ENCODE data around the gene ELAPOR1. TPM values are rescaled to one million over a fixed set of nuclear protein-coding genes. Genes with fewer than 3 reads are reported as not detected.

The ELAPOR1 gene
- polyA plus RNA-seq, 1 donor from 2014 or later: 16.8 TPM

DNA sequence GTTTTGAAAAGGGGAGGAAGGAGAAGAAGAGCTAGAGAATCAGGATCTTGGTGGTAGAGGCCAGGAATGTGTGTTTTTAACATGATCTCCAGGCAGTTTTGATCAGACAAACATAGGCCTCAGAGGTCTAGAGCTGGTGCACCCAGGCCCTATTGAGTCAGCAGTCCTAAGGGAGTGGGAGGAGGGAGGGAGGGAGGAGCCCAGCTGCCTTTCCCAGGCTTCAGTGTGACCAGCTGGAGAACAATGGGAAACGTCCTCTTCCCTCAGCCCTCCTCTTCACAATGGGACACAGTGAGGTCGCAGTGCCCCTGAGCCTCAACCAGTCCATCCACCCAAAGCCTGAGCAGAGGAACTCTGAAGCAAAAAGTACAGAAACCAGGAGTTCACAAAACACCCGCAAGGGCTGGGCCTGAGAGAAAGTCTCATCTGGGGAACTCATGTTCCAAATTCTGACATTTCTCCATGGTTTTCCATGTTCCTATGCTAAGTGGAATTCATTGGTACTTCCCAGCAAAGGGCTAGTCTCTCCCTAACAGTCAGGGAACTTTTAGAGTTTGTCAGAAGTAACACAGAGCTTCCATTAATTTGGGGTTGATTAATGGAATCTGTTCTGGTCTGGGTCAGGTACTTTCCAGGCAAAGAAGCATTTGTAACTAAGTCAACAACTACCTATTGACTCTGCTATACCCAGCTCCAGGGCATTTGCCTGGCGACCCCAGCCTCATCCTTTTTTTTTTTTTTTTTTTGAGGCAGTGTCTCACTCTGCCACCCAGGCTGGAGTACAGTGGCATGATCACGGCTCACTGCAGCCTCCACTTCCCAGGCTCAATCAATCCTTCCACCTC is 37.5 kb downstream of the ELAPOR1 start:
- TF ChIP-seq EP300 (conservative IDR thresholded peaks at IDR 0.05; ENCODE audit: poor library complexity, severe bottlenecking) (no peak), RAD21 (conservative IDR thresholded peaks at IDR 0.05) (no peak), EZH2 (IDR thresholded peaks at IDR 0.05; ENCODE audit: borderline replicate concordance, insufficient read depth, low read length, poor library complexity, severe bottlenecking) (no peak), MXI1 (conservative IDR thresholded peaks at IDR 0.05; ENCODE audit: poor library complexity, severe bottlenecking) (no peak), TAF1 (IDR thresholded peaks at IDR 0.05; ENCODE audit: low read depth) (no peak), POLR2AphosphoS5 (IDR thresholded peaks at IDR 0.05) (no peak), SMC3 (conservative IDR thresholded peaks at IDR 0.05; ENCODE audit: poor library complexity) (no peak)
- TF ChIP-seq, protein P1, sequence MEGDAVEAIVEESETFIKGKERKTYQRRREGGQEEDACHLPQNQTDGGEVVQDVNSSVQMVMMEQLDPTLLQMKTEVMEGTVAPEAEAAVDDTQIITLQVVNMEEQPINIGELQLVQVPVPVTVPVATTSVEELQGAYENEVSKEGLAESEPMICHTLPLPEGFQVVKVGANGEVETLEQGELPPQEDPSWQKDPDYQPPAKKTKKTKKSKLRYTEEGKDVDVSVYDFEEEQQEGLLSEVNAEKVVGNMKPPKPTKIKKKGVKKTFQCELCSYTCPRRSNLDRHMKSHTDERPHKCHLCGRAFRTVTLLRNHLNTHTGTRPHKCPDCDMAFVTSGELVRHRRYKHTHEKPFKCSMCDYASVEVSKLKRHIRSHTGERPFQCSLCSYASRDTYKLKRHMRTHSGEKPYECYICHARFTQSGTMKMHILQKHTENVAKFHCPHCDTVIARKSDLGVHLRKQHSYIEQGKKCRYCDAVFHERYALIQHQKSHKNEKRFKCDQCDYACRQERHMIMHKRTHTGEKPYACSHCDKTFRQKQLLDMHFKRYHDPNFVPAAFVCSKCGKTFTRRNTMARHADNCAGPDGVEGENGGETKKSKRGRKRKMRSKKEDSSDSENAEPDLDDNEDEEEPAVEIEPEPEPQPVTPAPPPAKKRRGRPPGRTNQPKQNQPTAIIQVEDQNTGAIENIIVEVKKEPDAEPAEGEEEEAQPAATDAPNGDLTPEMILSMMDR (IDR thresholded peaks at IDR 0.05; ENCODE audit: poor library complexity, severe bottlenecking): no peak
- TF ChIP-seq, protein P2, sequence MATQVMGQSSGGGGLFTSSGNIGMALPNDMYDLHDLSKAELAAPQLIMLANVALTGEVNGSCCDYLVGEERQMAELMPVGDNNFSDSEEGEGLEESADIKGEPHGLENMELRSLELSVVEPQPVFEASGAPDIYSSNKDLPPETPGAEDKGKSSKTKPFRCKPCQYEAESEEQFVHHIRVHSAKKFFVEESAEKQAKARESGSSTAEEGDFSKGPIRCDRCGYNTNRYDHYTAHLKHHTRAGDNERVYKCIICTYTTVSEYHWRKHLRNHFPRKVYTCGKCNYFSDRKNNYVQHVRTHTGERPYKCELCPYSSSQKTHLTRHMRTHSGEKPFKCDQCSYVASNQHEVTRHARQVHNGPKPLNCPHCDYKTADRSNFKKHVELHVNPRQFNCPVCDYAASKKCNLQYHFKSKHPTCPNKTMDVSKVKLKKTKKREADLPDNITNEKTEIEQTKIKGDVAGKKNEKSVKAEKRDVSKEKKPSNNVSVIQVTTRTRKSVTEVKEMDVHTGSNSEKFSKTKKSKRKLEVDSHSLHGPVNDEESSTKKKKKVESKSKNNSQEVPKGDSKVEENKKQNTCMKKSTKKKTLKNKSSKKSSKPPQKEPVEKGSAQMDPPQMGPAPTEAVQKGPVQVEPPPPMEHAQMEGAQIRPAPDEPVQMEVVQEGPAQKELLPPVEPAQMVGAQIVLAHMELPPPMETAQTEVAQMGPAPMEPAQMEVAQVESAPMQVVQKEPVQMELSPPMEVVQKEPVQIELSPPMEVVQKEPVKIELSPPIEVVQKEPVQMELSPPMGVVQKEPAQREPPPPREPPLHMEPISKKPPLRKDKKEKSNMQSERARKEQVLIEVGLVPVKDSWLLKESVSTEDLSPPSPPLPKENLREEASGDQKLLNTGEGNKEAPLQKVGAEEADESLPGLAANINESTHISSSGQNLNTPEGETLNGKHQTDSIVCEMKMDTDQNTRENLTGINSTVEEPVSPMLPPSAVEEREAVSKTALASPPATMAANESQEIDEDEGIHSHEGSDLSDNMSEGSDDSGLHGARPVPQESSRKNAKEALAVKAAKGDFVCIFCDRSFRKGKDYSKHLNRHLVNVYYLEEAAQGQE (IDR thresholded peaks at IDR 0.05; ENCODE audit: borderline replicate concordance): no peak
- H4K20me1 ChIP-seq (ENCODE audit: insufficient read depth): no peaks in the 10 kb centered on the region
- H3K4me2 ChIP-seq (ENCODE audit: low read length): no peak overlapping the region
- no peaks in the 10 kb centered on the region for H3K9me2 ChIP-seq (ENCODE audit: insufficient read depth, low read length)
- no peak overlapping the region for H3K27ac ChIP-seq (ENCODE audit: low read length)
- H3K4me3 ChIP-seq (ENCODE audit: low read length): no peak overlapping the region
- no peak overlapping the region for H2AFZ ChIP-seq (ENCODE audit: low read depth, low read length)
- H3F3A ChIP-seq (ENCODE audit: insufficient read depth, low read length, poor library complexity, severe bottlenecking): no peaks in the 10 kb centered on the region
- no peaks in the 10 kb centered on the region for H3K36me3 ChIP-seq (ENCODE audit: insufficient read depth, low read length)
- H3K9ac ChIP-seq (ENCODE audit: low read length): no peak overlapping the region
- H3K79me2 ChIP-seq (replicated peaks; ENCODE audit: insufficient read depth, low read length): no peaks in the 10 kb centered on the region
- no peaks in the 10 kb centered on the region for H3K27me3 ChIP-seq (ENCODE audit: insufficient read depth, low read depth, low read length)
- H3K9me3 ChIP-seq (ENCODE audit: low read length): no peaks in the 10 kb centered on the region

DNA sequence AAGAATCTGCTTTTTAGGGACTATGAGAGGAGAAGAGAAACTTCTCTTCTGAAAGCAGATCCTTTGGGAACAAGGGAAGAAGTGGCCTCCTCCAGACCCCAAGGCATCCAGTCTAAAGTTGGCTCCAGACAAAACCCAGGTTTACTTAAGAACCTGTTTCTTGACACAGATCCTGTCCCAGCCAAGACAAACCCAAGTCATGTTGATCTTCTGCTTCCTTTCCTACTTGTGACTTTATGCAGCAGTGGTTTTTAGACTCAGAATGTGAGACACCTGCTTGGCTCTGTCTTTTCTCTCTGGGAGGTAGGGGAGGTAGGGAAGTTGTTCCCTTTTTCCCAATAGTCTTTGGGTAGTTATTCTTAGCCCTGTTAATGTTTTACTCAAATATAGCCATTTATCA is 38.3 kb downstream of the ELAPOR1 start:
- no peak overlapping the region for H3K9ac ChIP-seq (ENCODE audit: low read length)
- no peaks in the 10 kb centered on the region for H3K79me2 ChIP-seq (replicated peaks; ENCODE audit: insufficient read depth, low read length)
- H3F3A ChIP-seq (ENCODE audit: insufficient read depth, low read length, poor library complexity, severe bottlenecking): no peaks in the 10 kb centered on the region
- H3K9me3 ChIP-seq (ENCODE audit: low read length): no peaks in the 10 kb centered on the region
- no peak overlapping the region for H2AFZ ChIP-seq (ENCODE audit: low read depth, low read length)
- no peak overlapping the region for H3K27ac ChIP-seq (ENCODE audit: low read length)
- no peak overlapping the region for H3K4me3 ChIP-seq (ENCODE audit: low read length)
- H3K9me2 ChIP-seq (ENCODE audit: insufficient read depth, low read length): no peaks in the 10 kb centered on the region
- H3K27me3 ChIP-seq (ENCODE audit: insufficient read depth, low read depth, low read length): no peaks in the 10 kb centered on the region
- H4K20me1 ChIP-seq (ENCODE audit: insufficient read depth): no peaks in the 10 kb centered on the region
- TF ChIP-seq POLR2AphosphoS5 (IDR thresholded peaks at IDR 0.05) (no peak), TAF1 (IDR thresholded peaks at IDR 0.05; ENCODE audit: low read depth) (no peak), EP300 (conservative IDR thresholded peaks at IDR 0.05; ENCODE audit: poor library complexity, severe bottlenecking) (no peak), RAD21 (conservative IDR thresholded peaks at IDR 0.05) (no peak), SMC3 (conservative IDR thresholded peaks at IDR 0.05; ENCODE audit: poor library complexity) (no peak), EZH2 (IDR thresholded peaks at IDR 0.05; ENCODE audit: borderline replicate concordance, insufficient read depth, low read length, poor library complexity, severe bottlenecking) (no peak), MXI1 (conservative IDR thresholded peaks at IDR 0.05; ENCODE audit: poor library complexity, severe bottlenecking) (no peak)
- TF ChIP-seq, protein P2 (IDR thresholded peaks at IDR 0.05; ENCODE audit: borderline replicate concordance): no peak
- TF ChIP-seq, protein P1 (IDR thresholded peaks at IDR 0.05; ENCODE audit: poor library complexity, severe bottlenecking): no peak
- H3K36me3 ChIP-seq (ENCODE audit: insufficient read depth, low read length): no peaks in the 10 kb centered on the region
- H3K4me2 ChIP-seq (ENCODE audit: low read length): no peak overlapping the region

All from neural cell (in vitro differentiated cells).